WTC11 (cell line): ENCODE data around the gene VAV2. TPM values are rescaled to one million over a fixed set of nuclear protein-coding genes. Genes with fewer than 3 reads are reported as not detected.

Experiments used
- ATAC-seq: fragments of 200-7000 bp; cut with Tn5 transposase; 2 replicates; pipeline ENCODE4 v1.10.0; 2021; ENCODE audit warnings: mild to moderate bottlenecking, moderate library complexity
- CTCF ChIA-PET: fragments of 300-600 bp; sonication (Branson Sonifier 250); formaldehyde crosslinking; loops from one replicate; lab custom pipeline; 2021; ENCODE audit warnings: antibody characterized with exemption; lab: Charles Lee
- POLR2A ChIA-PET: fragments of 350-600 bp; sonication (Branson Sonifier 250); formaldehyde crosslinking; loops from one replicate; lab custom pipeline; 2021; ENCODE audit warnings: antibody characterized with exemption; lab: Charles Lee
- DNase-seq: peaks from one replicate; pipeline ENCODE4 v3.0.0; 2021; ENCODE audit warnings: low spot score
- H3K27ac Mint-ChIP-seq: 2 replicates; pipeline ENCODE4 v1.8.0; 2021; ENCODE audit warnings: mixed read lengths
- H3K27me3 Mint-ChIP-seq: 2 replicates; pipeline ENCODE4 v1.8.0; 2021; ENCODE audit warnings: low read depth, mild to moderate bottlenecking, moderate library complexity, mixed read lengths
- H3K36me3 Mint-ChIP-seq: 2 replicates; pipeline ENCODE4 v1.8.0; 2021; ENCODE audit warnings: mixed read lengths
- H3K4me1 Mint-ChIP-seq: 2 replicates; pipeline ENCODE4 v1.8.0; 2022; ENCODE audit warnings: mixed read lengths
- H3K4me3 Mint-ChIP-seq: 2 replicates; pipeline ENCODE4 v1.8.0; 2021; ENCODE audit warnings: mild to moderate bottlenecking, moderate library complexity, mixed read lengths
- H3K9me3 Mint-ChIP-seq: 2 replicates; pipeline ENCODE4 v1.8.0; 2021; ENCODE audit warnings: mixed read lengths
- GABPB1 ChIP-seq: sonication (generic); formaldehyde crosslinking; IDR thresholded peaks from 2 replicates; pipeline ENCODE4 v1.8.1; 2023; ENCODE audit warnings: mild to moderate bottlenecking, missing genetic modification reagents
- IRF2 ChIP-seq: sonication (generic); formaldehyde crosslinking; IDR thresholded peaks from 2 replicates; pipeline ENCODE4 v1.8.0; 2022; ENCODE audit warnings: low read depth, missing genetic modification reagents, borderline replicate concordance
- JAZF1 ChIP-seq: fragments of 250-450 bp; sonication (Bioruptor Pico); IDR thresholded peaks from 2 replicates; pipeline ENCODE4 v1.9.0; 2021; ENCODE audit warnings: moderate library complexity, mild to moderate bottlenecking, inconsistent platforms
- JUN ChIP-seq: sonication (generic); formaldehyde crosslinking; IDR thresholded peaks from 2 replicates; pipeline ENCODE4 v1.8.0; 2023; ENCODE audit warnings: mild to moderate bottlenecking, missing genetic modification reagents
- MXD4 ChIP-seq: fragments of 250-450 bp; sonication (Bioruptor Pico); IDR thresholded peaks from 2 replicates; pipeline ENCODE4 v1.8.0; 2021; ENCODE audit warnings: mild to moderate bottlenecking, moderate library complexity, borderline replicate concordance
- TCF7 ChIP-seq: sonication (generic); formaldehyde crosslinking; IDR thresholded peaks from 2 replicates; pipeline ENCODE4 v1.8.0; 2022; ENCODE audit warnings: mild to moderate bottlenecking, low read depth, missing genetic modification reagents, moderate library complexity
- total RNA-seq: library from RNA; stranded (reverse); gene quantifications from 3 replicates; pipeline ENCODE4 v1.2.3, GENCODE V29; 2021
- TF ChIP-seq, protein P1 (sequence below): sonication (generic); formaldehyde crosslinking; IDR thresholded peaks from 2 replicates; pipeline ENCODE4 v1.8.1; 2022; ENCODE audit warnings: low read depth, missing genetic modification reagents, borderline replicate concordance
- TF ChIP-seq, protein P2 (sequence below): sonication (generic); formaldehyde crosslinking; IDR thresholded peaks from 2 replicates; pipeline ENCODE4 v1.8.0; 2022; ENCODE audit warnings: mild to moderate bottlenecking, missing genetic modification reagents
- TF ChIP-seq, protein P3 (sequence below): fragments of 250-450 bp; sonication (Bioruptor Pico); IDR thresholded peaks from 2 replicates; pipeline ENCODE4 v1.9.0; 2021; ENCODE audit warnings: moderate library complexity, mild to moderate bottlenecking, inconsistent platforms, borderline replicate concordance
- TF ChIP-seq, protein P4 (sequence below): sonication (generic); formaldehyde crosslinking; IDR thresholded peaks from 2 replicates; pipeline ENCODE4 v1.8.1; 2022; ENCODE audit warnings: mild to moderate bottlenecking, missing genetic modification reagents, moderate library complexity, borderline replicate concordance
- TF ChIP-seq, protein P5 (sequence below): sonication (generic); formaldehyde crosslinking; IDR thresholded peaks from 2 replicates; pipeline ENCODE4 v1.8.1; 2023; ENCODE audit warnings: mild to moderate bottlenecking, missing genetic modification reagents, moderate library complexity
- TF ChIP-seq, protein P6 (sequence below): sonication (generic); formaldehyde crosslinking; IDR thresholded peaks from 2 replicates; pipeline ENCODE4 v1.8.0; 2022; ENCODE audit warnings: mild to moderate bottlenecking, missing genetic modification reagents
- TF ChIP-seq, protein P7 (sequence below): sonication (generic); formaldehyde crosslinking; conservative IDR thresholded peaks from 2 replicates; pipeline ENCODE4 v1.8.1; 2023; ENCODE audit warnings: mild to moderate bottlenecking, low read depth, missing genetic modification reagents, moderate library complexity

The VAV2 gene
- total RNA-seq, 1 experiment from 2014 or later = 39.7 TPM

DNA sequence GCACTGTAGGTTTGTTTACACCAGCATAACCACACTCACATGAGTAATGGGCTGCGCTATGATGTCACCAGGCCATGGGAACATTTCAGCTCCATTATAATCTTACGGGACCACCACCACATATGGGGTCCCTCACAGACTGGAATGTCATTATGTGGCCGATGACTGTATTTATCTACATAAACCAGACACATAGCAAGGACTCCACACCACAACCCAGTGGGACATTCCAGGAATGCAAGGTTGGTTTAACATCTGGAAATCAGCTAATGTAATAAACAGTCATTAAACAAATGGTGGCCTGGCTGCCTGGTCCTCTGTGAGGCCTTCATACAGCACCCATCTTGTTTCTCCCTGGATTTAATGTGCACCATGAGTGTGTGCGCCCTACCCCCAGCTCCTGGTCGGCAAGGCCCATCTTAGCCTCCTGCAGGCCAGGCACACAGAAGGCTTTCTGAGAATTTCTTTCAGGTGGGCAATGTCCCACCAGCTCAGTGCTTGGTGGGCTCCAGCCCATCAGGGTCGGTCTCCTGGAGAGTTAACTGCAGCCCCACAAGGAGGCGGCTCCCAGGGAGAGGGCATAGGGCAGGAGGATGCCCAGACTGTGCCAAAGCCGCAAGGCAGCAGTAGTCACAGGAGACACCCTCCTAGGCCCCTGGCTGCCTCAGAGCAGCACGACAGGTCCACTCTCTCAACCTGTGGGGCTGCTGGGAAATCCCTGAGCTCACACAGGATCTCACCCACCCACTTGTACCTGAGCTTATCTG, 218.1 kb downstream of the VAV2 start (continued):
- TF ChIP-seq, protein P1, sequence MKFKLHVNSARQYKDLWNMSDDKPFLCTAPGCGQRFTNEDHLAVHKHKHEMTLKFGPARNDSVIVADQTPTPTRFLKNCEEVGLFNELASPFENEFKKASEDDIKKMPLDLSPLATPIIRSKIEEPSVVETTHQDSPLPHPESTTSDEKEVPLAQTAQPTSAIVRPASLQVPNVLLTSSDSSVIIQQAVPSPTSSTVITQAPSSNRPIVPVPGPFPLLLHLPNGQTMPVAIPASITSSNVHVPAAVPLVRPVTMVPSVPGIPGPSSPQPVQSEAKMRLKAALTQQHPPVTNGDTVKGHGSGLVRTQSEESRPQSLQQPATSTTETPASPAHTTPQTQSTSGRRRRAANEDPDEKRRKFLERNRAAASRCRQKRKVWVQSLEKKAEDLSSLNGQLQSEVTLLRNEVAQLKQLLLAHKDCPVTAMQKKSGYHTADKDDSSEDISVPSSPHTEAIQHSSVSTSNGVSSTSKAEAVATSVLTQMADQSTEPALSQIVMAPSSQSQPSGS (CRISPR knock-in tag) = no peak
- no peak for TF ChIP-seq IRF2 (CRISPR knock-in tag)
- TF ChIP-seq, protein P2, sequence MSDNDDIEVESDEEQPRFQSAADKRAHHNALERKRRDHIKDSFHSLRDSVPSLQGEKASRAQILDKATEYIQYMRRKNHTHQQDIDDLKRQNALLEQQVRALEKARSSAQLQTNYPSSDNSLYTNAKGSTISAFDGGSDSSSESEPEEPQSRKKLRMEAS (CRISPR knock-in tag) = no peak
- TF ChIP-seq, protein P3, sequence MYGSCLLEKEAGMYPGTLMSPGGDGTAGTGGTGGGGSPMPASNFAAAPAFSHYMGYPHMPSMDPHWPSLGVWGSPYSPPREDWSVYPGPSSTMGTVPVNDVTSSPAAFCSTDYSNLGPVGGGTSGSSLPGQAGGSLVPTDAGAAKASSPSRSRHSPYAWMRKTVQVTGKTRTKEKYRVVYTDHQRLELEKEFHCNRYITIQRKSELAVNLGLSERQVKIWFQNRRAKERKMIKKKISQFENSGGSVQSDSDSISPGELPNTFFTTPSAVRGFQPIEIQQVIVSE (CRISPR knock-in tag) = no peak
- no peak for TF ChIP-seq JUN (CRISPR knock-in tag)

DNA sequence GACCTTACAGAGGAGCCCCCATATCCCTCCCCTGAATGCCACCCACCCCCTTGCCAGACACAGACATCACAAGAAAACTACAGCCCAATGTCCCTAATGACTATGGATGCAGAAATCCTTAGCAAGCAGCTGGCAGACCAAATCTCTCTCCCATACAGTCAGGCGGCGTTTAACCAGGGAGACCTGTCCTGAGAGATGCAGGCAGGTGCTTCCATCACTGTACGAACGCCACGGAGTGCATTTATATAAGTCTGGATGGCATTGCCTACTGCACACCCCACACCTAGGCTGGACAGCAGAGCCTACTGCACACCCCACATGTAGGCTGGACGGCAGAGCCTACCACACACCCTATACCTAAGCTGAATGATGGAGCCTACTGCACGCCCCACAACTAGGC, 219.5 kb downstream of the VAV2 start:
- TF ChIP-seq, protein P4, sequence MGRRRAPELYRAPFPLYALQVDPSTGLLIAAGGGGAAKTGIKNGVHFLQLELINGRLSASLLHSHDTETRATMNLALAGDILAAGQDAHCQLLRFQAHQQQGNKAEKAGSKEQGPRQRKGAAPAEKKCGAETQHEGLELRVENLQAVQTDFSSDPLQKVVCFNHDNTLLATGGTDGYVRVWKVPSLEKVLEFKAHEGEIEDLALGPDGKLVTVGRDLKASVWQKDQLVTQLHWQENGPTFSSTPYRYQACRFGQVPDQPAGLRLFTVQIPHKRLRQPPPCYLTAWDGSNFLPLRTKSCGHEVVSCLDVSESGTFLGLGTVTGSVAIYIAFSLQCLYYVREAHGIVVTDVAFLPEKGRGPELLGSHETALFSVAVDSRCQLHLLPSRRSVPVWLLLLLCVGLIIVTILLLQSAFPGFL (CRISPR knock-in tag) = no peak
- TF ChIP-seq JUN (CRISPR knock-in tag) = no peak
- TF ChIP-seq, protein P5, sequence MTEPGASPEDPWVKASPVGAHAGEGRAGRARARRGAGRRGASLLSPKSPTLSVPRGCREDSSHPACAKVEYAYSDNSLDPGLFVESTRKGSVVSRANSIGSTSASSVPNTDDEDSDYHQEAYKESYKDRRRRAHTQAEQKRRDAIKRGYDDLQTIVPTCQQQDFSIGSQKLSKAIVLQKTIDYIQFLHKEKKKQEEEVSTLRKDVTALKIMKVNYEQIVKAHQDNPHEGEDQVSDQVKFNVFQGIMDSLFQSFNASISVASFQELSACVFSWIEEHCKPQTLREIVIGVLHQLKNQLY (CRISPR knock-in tag) = no peak
- TF ChIP-seq GABPB1 = no peak
- TF ChIP-seq TCF7 (CRISPR knock-in tag) = no peak
- TF ChIP-seq MXD4 = no peak
- TF ChIP-seq, protein P6, sequence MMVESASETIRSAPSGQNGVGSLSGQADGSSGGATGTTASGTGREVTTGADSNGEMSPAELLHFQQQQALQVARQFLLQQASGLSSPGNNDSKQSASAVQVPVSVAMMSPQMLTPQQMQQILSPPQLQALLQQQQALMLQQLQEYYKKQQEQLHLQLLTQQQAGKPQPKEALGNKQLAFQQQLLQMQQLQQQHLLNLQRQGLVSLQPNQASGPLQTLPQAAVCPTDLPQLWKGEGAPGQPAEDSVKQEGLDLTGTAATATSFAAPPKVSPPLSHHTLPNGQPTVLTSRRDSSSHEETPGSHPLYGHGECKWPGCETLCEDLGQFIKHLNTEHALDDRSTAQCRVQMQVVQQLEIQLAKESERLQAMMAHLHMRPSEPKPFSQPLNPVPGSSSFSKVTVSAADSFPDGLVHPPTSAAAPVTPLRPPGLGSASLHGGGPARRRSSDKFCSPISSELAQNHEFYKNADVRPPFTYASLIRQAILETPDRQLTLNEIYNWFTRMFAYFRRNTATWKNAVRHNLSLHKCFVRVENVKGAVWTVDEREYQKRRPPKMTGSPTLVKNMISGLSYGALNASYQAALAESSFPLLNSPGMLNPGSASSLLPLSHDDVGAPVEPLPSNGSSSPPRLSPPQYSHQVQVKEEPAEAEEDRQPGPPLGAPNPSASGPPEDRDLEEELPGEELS = no peak
- no peak for TF ChIP-seq JAZF1 (CRISPR knock-in tag)
- TF ChIP-seq, protein P7, sequence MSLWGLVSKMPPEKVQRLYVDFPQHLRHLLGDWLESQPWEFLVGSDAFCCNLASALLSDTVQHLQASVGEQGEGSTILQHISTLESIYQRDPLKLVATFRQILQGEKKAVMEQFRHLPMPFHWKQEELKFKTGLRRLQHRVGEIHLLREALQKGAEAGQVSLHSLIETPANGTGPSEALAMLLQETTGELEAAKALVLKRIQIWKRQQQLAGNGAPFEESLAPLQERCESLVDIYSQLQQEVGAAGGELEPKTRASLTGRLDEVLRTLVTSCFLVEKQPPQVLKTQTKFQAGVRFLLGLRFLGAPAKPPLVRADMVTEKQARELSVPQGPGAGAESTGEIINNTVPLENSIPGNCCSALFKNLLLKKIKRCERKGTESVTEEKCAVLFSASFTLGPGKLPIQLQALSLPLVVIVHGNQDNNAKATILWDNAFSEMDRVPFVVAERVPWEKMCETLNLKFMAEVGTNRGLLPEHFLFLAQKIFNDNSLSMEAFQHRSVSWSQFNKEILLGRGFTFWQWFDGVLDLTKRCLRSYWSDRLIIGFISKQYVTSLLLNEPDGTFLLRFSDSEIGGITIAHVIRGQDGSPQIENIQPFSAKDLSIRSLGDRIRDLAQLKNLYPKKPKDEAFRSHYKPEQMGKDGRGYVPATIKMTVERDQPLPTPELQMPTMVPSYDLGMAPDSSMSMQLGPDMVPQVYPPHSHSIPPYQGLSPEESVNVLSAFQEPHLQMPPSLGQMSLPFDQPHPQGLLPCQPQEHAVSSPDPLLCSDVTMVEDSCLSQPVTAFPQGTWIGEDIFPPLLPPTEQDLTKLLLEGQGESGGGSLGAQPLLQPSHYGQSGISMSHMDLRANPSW (CRISPR knock-in tag) = no peak
- CTCF ChIA-PET = interaction anchor here (1.2 kb wide), 1 partner anchor 29 kb away, joined by 3 read pairs; no protein-coding TSS in a partner anchor
- H3K36me3 Mint-ChIP-seq = peaks cover 39% of the 10 kb centered on the region
- POLR2A ChIA-PET = no interaction called here
- peaks cover 2% of the 10 kb centered on the region; the same call in 1 of the 2 replicates for H3K9me3 Mint-ChIP-seq
- DNase-seq (no peak), ATAC-seq (no peak)
- H3K4me3 Mint-ChIP-seq = no peak overlapping the region
- no peak overlapping the region for H3K27ac Mint-ChIP-seq
- no peaks in the 10 kb centered on the region for H3K4me1 Mint-ChIP-seq
- H3K27me3 Mint-ChIP-seq = no peaks in the 10 kb centered on the region
